Psoas muscle (tissue), 8 donors: ENCODE data around the gene TMEM141. TPM values are rescaled to one million over a fixed set of nuclear protein-coding genes. Genes with fewer than 3 reads are reported as not detected.
"Not testable (repeated sequence)": the region's sequence is repeated elsewhere in the genome, so short reads cannot be mapped to it uniquely, and the experiment has no call there.

ENCODE experiments used
- ATAC-seq, 4 donors: fragments of 200-7000 bp; cut with Tn5 transposase; one replicate each; pipeline ENCODE4 v1.9.1; 2020; ENCODE audit warnings: moderate library complexity in 3 of 4, mild to moderate bottlenecking in 2 of 4
- DNase-seq, 2 donors: peaks; one replicate each; pipeline ENCODE4 v3.0.0-alpha.2; 2020
- H3K27ac ChIP-seq: fragments of 200-600 bp; one replicate; pipeline ENCODE4 v1.8.0; 2022
- H3K27me3 ChIP-seq, 3 donors: fragments of 200-600 bp in 1 of 3; one replicate each; pipeline versions ENCODE4 v1.6.1 to v1.8.0; 2013 to 2022; ENCODE audit warnings: low read length in 2 of 3, mild to moderate bottlenecking in 2 of 3, moderate library complexity in 1 of 3; ENCODE audit not compliant: insufficient read depth in 3 of 3
- H3K36me3 ChIP-seq, 2 donors: fragments of 200-600 bp in 1 of 2; one replicate each; pipeline versions ENCODE4 v1.6.1 to v1.8.0; 2013 to 2022; ENCODE audit warnings: low read depth in 1 of 2, mild to moderate bottlenecking in 1 of 2, moderate library complexity in 1 of 2; ENCODE audit not compliant: insufficient read depth in 1 of 2
- H3K4me1 ChIP-seq: fragments of 200-600 bp; one replicate; pipeline ENCODE4 v1.8.0; 2022
- H3K4me3 ChIP-seq: fragments of 200-600 bp; one replicate; pipeline ENCODE4 v1.8.0; 2022; ENCODE audit warnings: mild to moderate bottlenecking
- H3K9me3 ChIP-seq: fragments of 200-600 bp; one replicate; pipeline ENCODE4 v1.8.0; 2022
- CTCF ChIP-seq: fragments of 200-600 bp; IDR thresholded peaks from one replicate; pipeline ENCODE4 v1.8.0; 2022; ENCODE audit warnings: antibody characterized with exemption
- WGBS, 3 donors: extraction: QIAGEN DNeasy Blood & Tissue Kit; methylation state at CpG; one replicate each; pipeline versions ENCODE4 v1.1.6 to v1.1.7; 2013; 5-methylcytosine and 5-hydroxymethylcytosine counted together
- intact Hi-C, 2 donors: fragments of 100-400 bp; cut with DNase I; formaldehyde crosslinking; loops; one replicate each; pipeline versions ENCODE4 v1.11.0 to v1.14.2; 2022
- polyA plus RNA-seq, 3 donors: library from polyadenylated mRNA; stranded (reverse); fragments of 200-250 nt; gene quantifications; one replicate each; pipeline ENCODE4 v1.2.3, GENCODE V29; 2013
- total RNA-seq, 4 donors: library from RNA; stranded (reverse); fragmentation: NEBNext Ultra II Directional in 2 of 4; extraction: Animal tissue kit (Norgen Biotek cat#: 25700) in 2 of 4; gene quantifications; one replicate each; pipeline versions ENCODE4 v1.2.1 to v1.2.4, GENCODE V29; 2021 to 2023
- donor health status: healthy with polysubstance abuse.
- donor health status: DM: no; HTN: no; CAD: no; lungs with moderate emphysema.
- donor health status: Bipolar disorder and iron deficiency.
- donor health status: healthy.
- donor health status: DM: yes; HTN: yes; CAD: no.
- donor health status: DM: no; HTN: no; CAD: no.
- donor health status: DM: no; HTN: no; CAD: no.
- donor health status: DM: yes; HTN: yes; CAD: no.

TMEM141 gene
- total and polyA plus RNA-seq, 7 donors, result 32.0 to 89.1 (median 49.1) TPM

GRCh38 chr9:136757751-136758140, 33.4 kb upstream of the TMEM141 start:
- peak in 1 of 2 donors; percentile 58 for DNase-seq
- no peaks in the 10 kb centered on the region for H3K9me3 ChIP-seq
- no peak for TF ChIP-seq CTCF
- ATAC-seq, result peak; percentile 27 to 39 (median 30)
- peak overlapping the region; percentile 52 for H3K4me3 ChIP-seq
- WGBS, 3 donors, result 45 to 67% (median 50%) methylated on average over 20 of the region's 20 CpGs
- H3K4me1 ChIP-seq, result peaks cover 11% of the 10 kb centered on the region
- peak overlapping the region; percentile 58 for H3K27ac ChIP-seq
- no peaks in the 10 kb centered on the region for H3K36me3 ChIP-seq
- intact Hi-C loops, result no loop called here
- no peaks in the 10 kb centered on the region for H3K27me3 ChIP-seq

GRCh38 chr9:136759001-136759400, 32.1 kb upstream of the TMEM141 start:
- WGBS, 3 donors, result 74 to 83% (median 78%) methylated on average over 9 of the region's 9 CpGs
- Histone ChIP-seq H3K4me3 (no peak overlapping the region), H3K27me3 (no peaks in the 10 kb centered on the region), H3K4me1 (peaks cover 11% of the 10 kb centered on the region), H3K36me3 (no peaks in the 10 kb centered on the region), H3K9me3 (no peaks in the 10 kb centered on the region), H3K27ac (no peak overlapping the region)
- intact Hi-C loops, result no loop called here
- ATAC-seq, result no peak
- DNase-seq, result peak in 1 of 2 donors; percentile 21
- TF ChIP-seq CTCF, result no peak

- intact Hi-C loops, result no loop called here
- TF ChIP-seq CTCF, result no peak
- ATAC-seq (no peak), DNase-seq (peak in 1 of 2 donors; percentile 40)
- H3K4me3 ChIP-seq, result no peak overlapping the region
- no peaks in the 10 kb centered on the region for H3K36me3 ChIP-seq
- peaks cover 11% of the 10 kb centered on the region for H3K4me1 ChIP-seq
- no peaks in the 10 kb centered on the region for H3K27me3 ChIP-seq
- H3K27ac ChIP-seq, result no peak overlapping the region
- WGBS, 3 donors, result 85 to 87% (median 85%) methylated on average over 27 of the region's 27 CpGs
- no peaks in the 10 kb centered on the region for H3K9me3 ChIP-seq
Measured at GRCh38 chr9:136759436-136760325, 31.5 kb upstream of the TMEM141 start.

- no peaks in the 10 kb centered on the region for H3K9me3 ChIP-seq
- intact Hi-C loops, result no loop called here
- WGBS, 3 donors, result 61 to 72% (median 62%) methylated on average over 25 of the region's 25 CpGs
- ATAC-seq (no peak), DNase-seq (peak in 1 of 2 donors; percentile 52)
- H3K4me1 ChIP-seq, result peaks cover 11% of the 10 kb centered on the region
- no peaks in the 10 kb centered on the region for H3K36me3 ChIP-seq
- no peaks in the 10 kb centered on the region for H3K27me3 ChIP-seq
- H3K27ac ChIP-seq, result no peak overlapping the region
- no peak for TF ChIP-seq CTCF
- no peak overlapping the region for H3K4me3 ChIP-seq
Measured at GRCh38 chr9:136760424-136760823, 30.7 kb upstream of the TMEM141 start.

GRCh38 chr9:136760834-136761544, 30.2 kb upstream of the TMEM141 start:
- WGBS, 3 donors, result 45 to 56% (median 47%) methylated on average over 22 of the region's 22 CpGs
- DNase-seq, result peak in 1 of 2 donors; percentile 56
- H3K27ac ChIP-seq, H3K9me3 ChIP-seq, H3K27me3 ChIP-seq, H3K4me3 ChIP-seq, intact Hi-C loops, ATAC-seq, H3K36me3 ChIP-seq: not testable (repeated sequence)
- H3K4me1 ChIP-seq, result peaks cover 11% of the 10 kb centered on the region
